ENCODE data around the gene PRKAA1. TPM values are rescaled to one million over a fixed set of nuclear protein-coding genes. Genes with fewer than 3 reads are reported as not detected.
A peak's percentile ranks its signal among the peaks of the same experiment; 100 is the strongest.
"Not testable (repeated sequence)": the region's sequence is repeated elsewhere in the genome, so short reads cannot be mapped to it uniquely, and the experiment has no call there.

The PRKAA1 gene
- total RNA-seq, 1 donor from 2014 or later: 33.6 TPM

DNA sequence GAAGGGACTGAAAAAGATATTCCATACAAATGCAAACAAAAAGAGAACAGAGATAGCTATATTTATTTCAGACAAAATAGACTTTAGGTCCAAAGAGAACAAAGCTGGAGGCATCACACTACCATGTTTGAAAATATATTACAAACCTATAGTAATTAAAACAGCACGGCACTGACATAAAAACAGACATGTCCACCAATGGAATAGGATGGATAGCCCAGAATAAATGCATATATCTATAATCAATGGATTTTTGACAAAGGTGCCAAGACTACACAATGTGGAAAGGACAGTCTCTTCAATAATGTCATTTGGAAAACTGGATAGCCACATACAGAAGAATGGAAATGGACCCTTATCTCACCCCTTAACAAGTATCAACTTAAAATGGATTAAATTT is 10.2 kb downstream of the PRKAA1 start:
- intact Hi-C loops (cut with DNase I): no loop called here

DNA sequence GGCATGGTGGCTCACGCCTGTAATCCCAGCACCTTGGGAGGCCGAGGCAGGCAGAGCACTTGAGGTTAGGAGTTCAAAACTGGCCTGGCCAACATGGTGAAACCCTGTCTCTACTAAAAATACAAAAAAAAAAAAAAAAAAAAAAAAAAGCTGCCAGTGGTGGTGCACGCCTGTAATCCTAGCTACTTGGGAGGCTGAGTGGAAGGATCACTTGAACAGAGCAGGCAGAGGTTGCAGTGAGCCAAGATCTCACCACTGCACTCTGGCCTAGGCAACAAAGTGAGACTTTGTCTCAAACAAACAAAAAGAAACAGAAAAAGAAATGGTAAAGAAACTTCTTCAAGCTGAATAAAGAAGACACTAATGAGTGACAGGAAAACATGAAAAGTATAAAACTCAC is 11.5 kb downstream of the PRKAA1 start:
- DNase-seq (ENCODE audit: missing footprints); intact Hi-C loops (cut with DNase I); ATAC-seq: not testable (repeated sequence)

More for the DNA sequence above, 10.2 kb downstream of the PRKAA1 start:
- no peak for DNase-seq (ENCODE audit: missing footprints)
- no peak for ATAC-seq

GRCh38 chr5:40784916-40785315 is 13.3 kb downstream of the PRKAA1 start:
- DNase-seq (ENCODE audit: missing footprints) (no peak), ATAC-seq (no peak)
- intact Hi-C loops (cut with DNase I): no loop called here

DNA sequence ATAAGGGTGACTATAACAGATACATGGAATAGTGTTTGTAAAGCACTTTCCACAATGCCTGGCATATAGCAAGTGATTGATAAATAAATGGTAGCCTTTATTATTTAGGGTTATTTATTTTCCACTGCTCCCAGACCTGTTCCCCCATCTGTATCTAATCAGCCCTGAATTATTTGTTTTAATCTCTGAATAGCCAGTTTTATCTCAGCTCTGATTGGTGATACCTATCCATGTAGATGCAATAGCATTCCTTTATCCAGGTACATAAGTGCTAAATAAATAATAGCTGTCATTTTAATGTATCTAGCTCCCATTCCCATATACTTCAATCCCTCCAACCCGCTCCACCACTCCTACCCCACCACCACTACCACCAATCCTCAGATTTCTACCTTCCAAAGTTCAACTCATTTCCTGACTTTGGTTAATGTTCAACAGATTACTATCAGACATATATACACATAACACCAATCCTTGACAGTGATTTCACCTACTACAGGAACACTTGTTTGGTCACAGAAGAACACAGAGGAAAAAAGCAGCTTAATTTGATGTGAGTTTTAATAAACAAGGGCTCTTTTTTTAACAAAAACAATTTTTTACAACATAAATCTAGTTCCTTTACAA is 14.0 kb downstream of the PRKAA1 start:
- DNase-seq (ENCODE audit: missing footprints) (no peak), ATAC-seq (no peak)
- intact Hi-C loops (cut with DNase I): no loop called here

GRCh38 chr5:40781843-40782409 is 16.2 kb downstream of the PRKAA1 start:
- no peak for DNase-seq (ENCODE audit: missing footprints)
- intact Hi-C loops (cut with DNase I): no loop called here

GRCh38 chr5:40780858-40781257 is 17.3 kb downstream of the PRKAA1 start:
- intact Hi-C loops (cut with DNase I): no loop called here
- DNase-seq (ENCODE audit: missing footprints): no peak
- ATAC-seq: no peak

More at GRCh38 chr5:40781843-40782409, 16.2 kb downstream of the PRKAA1 start:
- peak; percentile 94 for ATAC-seq

DNA sequence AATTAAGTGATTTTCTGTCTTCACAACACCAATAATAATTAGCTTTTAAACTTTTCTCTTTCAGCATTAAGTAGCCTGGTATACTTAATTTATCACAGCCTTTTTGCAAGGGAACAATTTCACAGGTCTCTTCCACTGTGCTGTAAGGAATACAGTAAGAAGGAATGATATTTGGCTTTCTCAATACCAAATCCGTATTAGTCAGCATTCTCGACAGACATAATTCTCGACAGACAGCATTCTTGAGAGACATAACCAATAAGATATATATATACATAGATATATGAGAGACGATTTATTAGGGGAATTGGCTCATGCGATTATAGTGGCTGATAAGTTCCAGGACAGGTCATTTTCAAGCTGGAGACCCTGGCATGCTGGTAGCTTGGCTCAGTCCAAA is 18.0 kb downstream of the PRKAA1 start:
- DNase-seq (ENCODE audit: missing footprints): no peak
- intact Hi-C loops (cut with DNase I): no loop called here
- ATAC-seq: no peak

GRCh38 chr5:40779561-40779960 is 18.6 kb downstream of the PRKAA1 start:
- intact Hi-C loops (cut with DNase I): no loop called here
- ATAC-seq: no peak
- no peak for DNase-seq (ENCODE audit: missing footprints)

GRCh38 chr5:40778133-40778532 is 20.0 kb downstream of the PRKAA1 start:
- ATAC-seq (no peak), DNase-seq (ENCODE audit: missing footprints) (no peak)
- intact Hi-C loops (cut with DNase I): no loop called here

DNA sequence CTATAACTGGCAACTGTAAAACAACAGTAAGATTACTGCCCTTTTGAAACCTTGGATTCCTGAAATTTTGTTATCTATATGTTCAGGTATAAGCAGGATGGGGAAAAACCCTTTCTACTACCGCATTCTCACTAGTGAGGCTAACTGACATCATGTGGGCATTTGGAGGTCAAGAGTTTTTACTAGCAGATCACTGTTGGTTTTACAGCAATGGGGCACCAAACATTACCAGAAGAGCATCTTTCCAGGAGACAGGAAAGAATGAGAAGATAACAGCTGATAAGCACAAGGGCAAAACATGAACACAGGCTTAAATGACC is 21.6 kb downstream of the PRKAA1 start:
- no peak for ATAC-seq
- intact Hi-C loops (cut with DNase I): no loop called here
- DNase-seq (ENCODE audit: missing footprints): no peak

- DNase-seq (ENCODE audit: missing footprints) (no peak), ATAC-seq (no peak)
- intact Hi-C loops (cut with DNase I): no loop called here
Measured at GRCh38 chr5:40775846-40776657, 22.1 kb downstream of the PRKAA1 start.

DNA sequence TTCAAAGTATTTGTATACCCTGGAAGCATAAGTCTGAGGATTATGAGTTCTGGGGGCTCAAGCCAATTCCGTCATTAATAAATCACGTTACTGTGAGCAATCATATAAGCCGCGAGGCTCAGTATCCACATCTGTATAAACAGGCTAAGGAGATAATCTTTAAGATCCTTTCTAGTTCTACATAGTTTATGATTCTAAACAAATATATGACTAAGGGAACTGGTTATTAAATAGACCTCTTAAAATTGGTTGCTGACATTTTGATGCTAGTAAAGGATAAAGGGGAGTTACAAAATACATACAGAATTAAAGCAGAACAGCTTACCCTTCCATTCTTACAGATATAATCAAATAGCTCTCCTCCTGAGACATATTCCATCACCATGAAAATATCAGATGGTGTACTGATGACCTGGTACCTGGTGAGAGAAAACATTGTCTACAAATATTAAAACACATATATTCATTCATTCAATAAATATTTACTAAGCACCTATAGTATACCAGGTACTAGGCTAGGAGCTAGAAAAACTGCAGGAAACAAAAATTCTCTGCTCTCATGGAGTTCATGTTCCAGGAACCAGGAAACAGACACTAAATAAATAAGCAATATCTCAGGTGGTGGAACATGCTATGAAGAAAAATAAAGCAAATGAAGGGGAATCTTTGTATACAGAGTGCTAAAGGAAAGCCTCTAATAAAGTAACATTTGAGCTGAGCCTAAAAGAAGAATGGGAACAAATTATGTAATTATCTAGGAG is 22.9 kb downstream of the PRKAA1 start:
- intact Hi-C loops (cut with DNase I): no loop called here
- ATAC-seq (no peak), DNase-seq (ENCODE audit: missing footprints) (no peak)

DNA sequence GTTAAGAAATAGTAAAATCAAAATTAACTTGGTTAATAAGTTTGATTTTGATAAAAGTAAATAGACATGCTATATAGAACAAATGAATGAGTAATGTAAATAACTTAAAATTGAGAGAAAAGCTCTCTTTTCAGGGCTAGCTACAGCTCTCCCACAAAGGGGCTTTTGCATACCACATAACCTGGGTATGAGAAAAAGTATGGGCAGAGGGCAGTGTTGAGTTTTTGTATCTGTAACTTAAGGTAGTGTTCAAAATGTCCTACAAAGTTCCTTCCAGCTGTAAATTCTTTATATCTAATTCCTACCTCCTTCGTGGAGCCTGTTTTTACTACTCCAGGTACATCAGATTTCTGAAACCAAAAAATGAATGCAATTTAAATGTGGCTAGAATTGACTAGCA is 23.6 kb downstream of the PRKAA1 start:
- DNase-seq (ENCODE audit: missing footprints) (no peak), ATAC-seq (no peak)
- intact Hi-C loops (cut with DNase I): no loop called here

DNA sequence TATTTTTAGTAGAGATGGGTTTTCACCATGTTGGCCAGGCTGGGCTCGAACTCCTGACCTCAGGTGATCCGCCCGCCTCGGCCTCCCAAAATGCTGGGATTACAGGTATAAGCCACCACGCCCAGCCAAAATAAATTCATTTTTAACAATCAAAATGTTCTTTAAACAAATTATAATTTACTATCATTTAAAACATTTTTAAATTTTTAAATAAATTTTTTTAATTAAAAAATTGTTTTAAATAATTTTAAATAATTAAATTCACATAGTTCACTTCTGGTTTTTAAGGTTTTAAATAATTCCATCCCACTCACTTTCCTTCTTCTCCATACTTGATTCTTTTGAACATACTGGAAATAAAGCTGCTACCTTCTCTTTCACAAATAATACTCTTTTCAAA is 27.4 kb downstream of the PRKAA1 start:
- intact Hi-C loops (cut with DNase I): no loop called here
- DNase-seq (ENCODE audit: missing footprints) (no peak), ATAC-seq (no peak)

- intact Hi-C loops (cut with DNase I): no loop called here
- DNase-seq (ENCODE audit: missing footprints) (no peak), ATAC-seq (no peak)
Measured at GRCh38 chr5:40762705-40763104, 35.5 kb downstream of the PRKAA1 start.

DNA sequence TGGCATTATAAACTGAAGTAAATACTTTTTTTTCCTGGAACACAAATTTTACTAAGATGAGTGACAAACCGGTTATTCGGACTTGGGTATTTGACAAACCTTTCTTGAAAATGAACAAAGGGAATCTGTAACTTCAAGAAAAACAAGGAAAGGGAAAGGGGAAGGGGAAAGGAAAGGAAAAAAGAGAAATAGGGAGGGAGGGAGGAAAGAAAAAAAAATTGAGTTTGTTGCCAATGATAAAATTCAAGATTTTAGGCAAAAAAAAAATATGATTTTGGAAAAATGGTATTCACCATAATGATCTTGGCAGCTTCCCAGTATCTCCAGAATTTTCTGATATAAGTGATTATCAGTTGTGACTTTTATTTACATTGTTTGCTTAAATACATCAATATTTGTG is 40.8 kb downstream of the PRKAA1 start:
- intact Hi-C loops (cut with DNase I): no loop called here
- DNase-seq (ENCODE audit: missing footprints): no peak
- no peak for ATAC-seq

GRCh38 chr5:40755407-40756365 is 42.5 kb downstream of the PRKAA1 start, which contains the start of gene TTC33:
Gene TTC33 (minus strand): TSS chr5:40755961. CDS start chr5:40747018, 8,943 bp downstream.
- ATAC-seq (peak; percentile 99), DNase-seq (ENCODE audit: missing footprints) (peak; percentile 99)
- intact Hi-C loops (cut with DNase I): loop anchor here (1.0 to 2.0 kb wide), 3 partner anchors 43 to 123 kb away; partner anchors contain the start of genes PRKAA1 and RPL37

- ATAC-seq (peak; percentile 92), DNase-seq (ENCODE audit: missing footprints) (peak; percentile 72)
- intact Hi-C loops (cut with DNase I): loop anchor here (1.0 to 2.0 kb wide), 3 partner anchors 43 to 124 kb away; partner anchors contain the start of genes PRKAA1 and RPL37
Measured at GRCh38 chr5:40755093-40755406, 43.1 kb downstream of the PRKAA1 start.
